ENCODE data around the gene SORT1.

GRCh38 chr1:109388884-109389637 is 8.7 kb downstream of the SORT1 start:
- TF ChIP-seq ZBTB33 (IDR thresholded peaks at IDR 0.05; ENCODE audit: borderline replicate concordance, low read depth), result no peak
- no peak for TF ChIP-seq CHD2 (IDR thresholded peaks at IDR 0.05; ENCODE audit: low read length, partially characterized antibody)
- TF ChIP-seq TAF1 (IDR thresholded peaks at IDR 0.05; ENCODE audit: borderline replicate concordance, low read depth, low read length), result no peak
- TF ChIP-seq CTCF (IDR thresholded peaks at IDR 0.05), result no peak
- TF ChIP-seq POLR2AphosphoS5 (IDR thresholded peaks at IDR 0.05; ENCODE audit: low read depth, low read length), result no peak
- no peak for TF ChIP-seq EP300 (IDR thresholded peaks at IDR 0.05; ENCODE audit: borderline replicate concordance in 1 of 2, low read depth in 1 of 2, low read length in 1 of 2)
- no peak for TF ChIP-seq EZH2phosphoT487 (IDR thresholded peaks at IDR 0.05; ENCODE audit: borderline replicate concordance, low read depth)
- TF ChIP-seq GATA2 (CRISPR knock-in tag; IDR thresholded peaks at IDR 0.05), result no peak
- TF ChIP-seq TEAD4 (IDR thresholded peaks at IDR 0.05; ENCODE audit: borderline replicate concordance, insufficient read depth), result no peak
- TF ChIP-seq MAX (IDR thresholded peaks at IDR 0.05; ENCODE audit: low read depth), result no peak
- no peak for TF ChIP-seq JUND (IDR thresholded peaks at IDR 0.05)
